ENCODE measurements around the gene GPD2. TPM values are rescaled to one million over a fixed set of nuclear protein-coding genes. Genes with fewer than 3 reads are reported as not detected.
"Not testable (repeated sequence)": the region's sequence is repeated elsewhere in the genome, so short reads cannot be mapped to it uniquely, and the experiment has no call there.

The GPD2 gene
- polyA plus RNA-seq, 1 donor = 11.8 TPM

GRCh38 chr2:156589381-156590079 lies 153.4 kb downstream of the GPD2 start:
- DNase-seq (ENCODE audit: low read depth) = peak; percentile 34

DNA sequence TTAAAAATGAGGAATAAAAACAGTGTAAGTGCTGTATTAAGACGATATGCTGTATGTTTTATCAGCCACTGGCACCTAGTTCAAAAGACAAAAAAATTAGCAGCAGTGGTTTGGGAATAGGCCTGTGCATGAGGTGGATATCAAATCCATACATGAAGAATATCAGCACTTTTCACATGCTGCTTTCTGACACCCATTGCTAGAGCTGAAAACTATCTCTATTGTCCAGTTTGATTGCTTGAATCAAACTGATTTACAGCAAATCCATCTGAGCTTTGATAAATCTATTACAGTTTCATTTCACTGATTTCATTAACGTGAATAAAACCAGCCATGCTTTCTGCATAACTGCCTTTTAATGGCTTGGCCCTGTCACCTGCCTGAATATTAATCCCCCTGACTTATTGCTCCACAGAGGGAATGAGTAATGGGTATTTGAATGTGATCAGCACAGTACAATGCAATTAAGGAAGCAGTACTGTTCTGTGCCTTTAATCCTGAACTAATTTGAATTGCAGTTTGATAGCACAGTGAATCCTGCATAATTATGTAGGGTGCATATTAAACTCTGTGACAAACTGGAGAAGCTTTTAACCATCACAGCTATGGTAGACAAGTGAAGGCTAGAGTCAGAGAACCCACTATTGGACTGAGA lies 154.0 kb downstream of the GPD2 start:
- DNase-seq (ENCODE audit: low read depth) = no peak

- DNase-seq (ENCODE audit: low read depth) = no peak
These were observed 156.8 kb downstream of the GPD2 start for GRCh38 chr2:156592809-156593593.

- no peak for DNase-seq (ENCODE audit: low read depth)
These were observed 157.4 kb downstream of the GPD2 start for GRCh38 chr2:156593594-156593921.

DNA sequence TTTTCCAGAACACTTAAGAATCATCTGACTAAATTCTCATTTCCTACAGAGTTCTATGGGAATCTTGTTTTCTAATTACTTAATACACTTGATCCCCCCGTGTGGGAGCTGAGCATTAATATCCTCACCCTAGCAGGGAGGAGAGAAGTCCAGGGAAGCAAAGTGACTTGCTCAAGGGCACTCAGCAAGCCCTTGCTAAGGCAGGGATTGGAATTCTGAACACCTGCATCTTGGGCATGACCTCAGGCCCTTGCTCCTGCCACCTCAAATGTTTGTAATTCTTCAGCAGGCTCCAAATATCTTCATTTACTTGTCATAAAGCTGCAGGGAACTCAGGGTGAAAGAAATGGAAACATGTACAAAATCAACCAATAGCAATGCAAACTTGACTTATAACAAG lies 162.4 kb downstream of the GPD2 start:
- no peak for DNase-seq (ENCODE audit: low read depth)

- DNase-seq (ENCODE audit: low read depth) = no peak
These were observed 164.0 kb downstream of the GPD2 start for GRCh38 chr2:156600196-156600595.

DNA sequence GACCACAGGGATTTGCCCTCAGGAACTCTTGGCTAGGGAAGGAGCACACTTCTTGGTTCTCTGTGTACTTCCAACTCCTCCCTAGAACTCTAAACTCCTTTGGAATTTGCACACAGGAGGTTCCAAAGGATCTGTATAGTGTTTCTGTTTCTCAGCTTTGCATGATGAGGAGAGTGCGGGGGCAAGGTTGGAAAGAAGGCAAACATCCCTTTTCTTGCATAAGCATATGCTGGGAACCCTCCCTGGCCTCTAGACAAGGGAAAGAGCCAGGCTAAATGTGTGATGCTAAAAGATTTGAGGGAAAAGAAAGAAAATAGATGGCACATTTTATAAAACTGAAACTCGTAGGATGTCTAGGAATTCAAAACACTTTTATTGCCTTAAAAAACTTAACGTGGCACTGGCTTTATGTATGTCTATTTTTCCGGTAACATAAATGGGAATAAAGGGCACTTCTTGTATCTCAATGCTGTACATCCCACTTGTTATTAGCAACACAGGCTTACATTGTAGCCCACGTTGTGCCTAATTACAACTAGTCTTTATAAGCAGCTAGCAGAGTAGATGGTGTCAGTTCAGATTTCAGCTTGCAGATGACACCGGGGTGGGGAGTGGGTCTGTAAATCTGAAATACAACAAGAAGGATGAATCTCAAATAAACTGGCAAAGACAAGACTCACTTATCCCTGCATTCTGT lies 165.8 kb downstream of the GPD2 start:
- DNase-seq (ENCODE audit: low read depth) = no peak

GRCh38 chr2:156602552-156602933 lies 166.4 kb downstream of the GPD2 start:
- no peak for DNase-seq (ENCODE audit: low read depth)

DNA sequence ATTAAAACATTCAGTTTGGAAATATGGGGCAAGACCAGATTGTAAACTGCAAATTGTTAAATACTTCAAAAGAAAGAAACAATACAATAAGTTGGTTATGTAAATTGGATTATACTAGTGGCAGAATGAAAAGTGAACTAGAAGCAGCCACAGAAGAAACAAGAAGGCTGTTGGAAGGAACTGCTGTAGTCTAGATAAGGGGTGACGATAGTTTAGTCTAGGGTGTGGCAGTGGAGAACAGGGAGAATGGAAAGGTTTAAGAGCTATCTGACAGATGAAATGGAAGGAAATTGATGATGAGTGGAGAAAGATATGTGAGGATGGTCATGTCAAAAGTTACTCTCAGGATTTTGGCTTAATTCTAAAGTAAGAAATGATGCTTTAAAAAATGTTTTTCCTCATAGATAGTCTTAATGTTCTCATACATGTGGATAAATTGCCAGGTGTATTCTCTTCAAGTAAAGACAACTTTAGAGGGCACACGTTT lies 179.7 kb downstream of the GPD2 start:
- DNase-seq (ENCODE audit: low read depth) = no peak

DNA sequence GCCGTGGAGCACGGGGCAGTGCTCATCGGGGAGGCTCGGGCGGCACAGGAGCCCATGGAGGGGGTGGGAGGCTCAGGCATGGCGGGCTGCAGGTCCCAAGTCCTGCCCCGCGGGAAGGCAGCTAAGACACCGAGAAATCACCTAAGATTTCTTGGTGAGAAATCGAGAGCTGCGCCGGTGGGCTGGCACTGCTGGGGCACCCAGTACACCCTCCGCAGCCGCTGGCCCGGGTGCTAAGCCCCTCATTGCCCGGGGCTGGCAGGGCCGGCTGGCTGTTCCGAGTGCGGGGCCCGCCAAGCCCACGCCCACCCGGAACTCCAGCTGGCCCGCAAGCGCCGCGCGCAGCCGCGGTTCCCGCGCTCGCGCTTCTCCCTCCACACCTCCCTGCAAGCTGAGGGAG lies 181.9 kb downstream of the GPD2 start:
- DNase-seq (ENCODE audit: low read depth) = not testable (repeated sequence)

GRCh38 chr2:156619021-156619539 lies 182.9 kb downstream of the GPD2 start:
- no peak for DNase-seq (ENCODE audit: low read depth)

DNA sequence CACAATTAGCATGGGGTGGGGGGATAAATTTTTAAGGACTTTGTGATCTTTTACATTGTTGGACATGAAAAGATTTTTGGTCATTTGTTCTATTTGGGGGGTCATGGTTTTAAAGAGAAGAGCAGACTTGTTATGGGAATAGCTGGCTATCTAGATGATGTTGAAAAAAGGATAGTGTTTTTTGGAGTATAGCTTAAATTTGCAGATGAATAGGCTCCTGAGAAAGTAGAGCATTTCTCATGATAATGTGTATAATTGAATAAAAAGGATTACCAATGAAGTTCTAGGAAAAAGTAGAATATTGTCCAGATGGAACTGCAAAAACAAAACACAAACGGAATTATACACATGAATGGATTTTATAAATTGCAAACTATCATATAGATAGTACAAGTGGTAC lies 186.3 kb downstream of the GPD2 start:
- DNase-seq (ENCODE audit: low read depth) = no peak

DNA sequence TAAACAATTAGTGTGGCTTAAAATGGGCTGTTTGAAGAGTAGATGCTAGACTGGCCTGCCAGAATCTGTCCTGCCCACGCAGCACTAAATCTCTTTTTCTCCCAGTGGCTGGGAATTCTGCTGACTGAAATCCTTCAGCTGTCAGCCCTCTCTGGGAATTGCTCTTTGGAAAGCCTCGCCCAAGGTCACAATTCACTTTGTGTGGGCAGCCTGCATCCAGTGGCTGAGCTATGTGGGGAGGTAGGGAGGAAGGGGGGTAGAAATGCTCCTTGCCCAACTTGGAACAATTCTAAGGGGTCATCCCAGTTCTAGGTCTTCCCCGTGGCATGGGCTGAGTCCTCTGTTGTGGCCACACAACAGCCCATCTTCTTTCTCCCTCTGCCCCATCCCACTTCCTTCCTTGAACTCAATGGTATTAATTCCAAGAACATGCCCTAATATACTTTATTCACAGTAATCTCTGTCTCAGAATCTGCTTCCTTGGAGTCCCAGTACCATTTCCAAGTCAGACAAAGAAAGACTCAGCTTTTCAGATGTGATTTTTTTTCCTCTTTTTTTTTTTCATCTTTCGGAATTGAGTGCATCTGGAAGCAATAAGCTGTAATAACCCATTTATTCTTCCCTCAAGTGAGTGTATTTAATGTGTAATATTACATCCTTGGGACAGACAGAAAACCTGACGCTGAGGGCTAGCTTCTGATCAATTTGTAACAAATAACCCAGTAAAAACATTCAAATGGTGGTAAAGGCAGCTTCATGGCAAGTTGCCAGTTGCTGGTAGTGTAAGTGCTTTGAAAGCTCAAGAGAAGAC lies 189.4 kb downstream of the GPD2 start:
- DNase-seq (ENCODE audit: low read depth) = peak; percentile 25

DNA sequence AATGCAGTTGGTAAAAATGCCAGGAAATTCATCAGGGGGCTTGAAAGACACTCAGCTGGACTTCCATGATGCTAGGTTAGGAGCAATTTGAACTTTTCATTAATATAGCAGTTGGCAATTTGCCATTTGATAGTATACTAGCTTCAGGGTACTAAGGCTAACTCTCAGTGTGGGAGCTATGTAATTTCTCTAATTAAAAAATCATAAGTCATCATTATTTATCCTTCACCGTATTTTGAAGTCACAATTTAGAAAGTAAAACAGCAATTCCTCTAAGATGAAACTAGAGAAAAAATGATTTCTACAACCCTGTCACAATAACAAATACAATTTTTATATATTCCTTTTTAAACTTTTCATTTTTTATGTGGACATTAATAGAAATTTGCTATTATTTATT lies 190.8 kb downstream of the GPD2 start:
- no peak for DNase-seq (ENCODE audit: low read depth)

DNA sequence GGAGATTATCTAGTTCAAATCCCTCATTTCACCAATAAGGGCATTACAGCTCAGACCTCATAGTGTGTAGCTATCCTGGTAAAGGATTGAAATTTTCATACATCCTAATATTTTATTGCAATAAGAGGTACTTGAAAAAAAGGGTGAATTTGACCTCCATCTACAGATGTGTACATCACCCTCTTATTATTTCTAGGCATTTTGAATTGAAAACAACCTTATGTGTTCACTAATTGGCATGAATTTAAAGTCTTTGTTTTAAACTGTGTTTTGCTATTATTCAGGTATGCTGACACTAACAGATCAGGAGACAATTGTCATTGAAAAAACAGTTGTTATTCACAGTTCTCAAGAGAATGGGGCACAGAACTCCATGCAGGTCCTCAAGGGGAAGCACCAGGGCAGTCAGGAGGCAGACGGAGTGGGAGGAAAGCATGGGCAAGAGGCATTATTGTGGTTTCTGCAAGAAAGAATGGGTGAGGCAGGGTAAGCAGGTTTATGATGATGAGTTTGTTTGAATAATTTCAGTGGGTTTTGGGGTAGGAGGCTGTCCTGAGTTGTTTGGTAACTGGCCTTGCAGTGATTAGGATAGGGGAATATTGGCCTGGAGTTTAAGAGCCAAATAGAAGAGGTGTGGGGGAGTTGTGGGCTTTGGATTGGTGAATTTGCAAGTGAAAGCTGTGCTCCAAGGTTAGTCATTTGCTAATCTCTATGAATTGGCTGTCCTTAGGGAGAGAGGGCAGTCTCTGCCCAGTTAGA lies 194.6 kb downstream of the GPD2 start:
- no peak for DNase-seq (ENCODE audit: low read depth)

DNA sequence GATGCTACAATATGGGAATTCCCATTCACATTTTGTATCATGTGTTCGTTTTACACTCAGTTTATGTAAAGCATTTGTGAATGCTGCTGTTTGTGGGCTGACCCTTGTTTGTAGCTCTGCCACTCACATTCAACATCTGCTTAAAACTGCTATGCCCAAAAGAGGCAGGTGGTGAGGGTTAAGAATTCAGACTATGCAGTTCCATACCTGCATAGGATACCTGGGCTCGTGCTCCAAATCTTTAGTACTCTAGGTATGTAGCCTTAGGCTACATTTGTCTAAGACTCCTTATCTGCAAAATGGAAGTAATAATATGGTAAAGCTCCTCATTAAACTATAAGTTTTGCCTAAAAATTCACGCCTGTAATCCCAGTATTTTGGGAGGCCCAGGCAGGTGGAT lies 199.5 kb downstream of the GPD2 start:
- DNase-seq (ENCODE audit: low read depth) = no peak

Measured in forelimb muscle (tissue), 1 donor.